Neural progenitor cell (in vitro differentiated cells): ENCODE measurements around the gene CCDC89.

Experiments
- EZH2 ChIP-seq: fragments of 200-600 bp; sonication (generic); IDR thresholded peaks from 2 replicates; pipeline ENCODE4 v1.6.1; 2017; ENCODE audit warnings: antibody characterized with exemption, mild to moderate bottlenecking, moderate library complexity
- TF ChIP-seq, protein P1 (sequence below): fragments of 200-600 bp; sonication (generic); IDR thresholded peaks from 2 replicates; pipeline ENCODE4 v1.5.1; 2017; ENCODE audit warnings: antibody characterized with exemption, mild to moderate bottlenecking

DNA sequence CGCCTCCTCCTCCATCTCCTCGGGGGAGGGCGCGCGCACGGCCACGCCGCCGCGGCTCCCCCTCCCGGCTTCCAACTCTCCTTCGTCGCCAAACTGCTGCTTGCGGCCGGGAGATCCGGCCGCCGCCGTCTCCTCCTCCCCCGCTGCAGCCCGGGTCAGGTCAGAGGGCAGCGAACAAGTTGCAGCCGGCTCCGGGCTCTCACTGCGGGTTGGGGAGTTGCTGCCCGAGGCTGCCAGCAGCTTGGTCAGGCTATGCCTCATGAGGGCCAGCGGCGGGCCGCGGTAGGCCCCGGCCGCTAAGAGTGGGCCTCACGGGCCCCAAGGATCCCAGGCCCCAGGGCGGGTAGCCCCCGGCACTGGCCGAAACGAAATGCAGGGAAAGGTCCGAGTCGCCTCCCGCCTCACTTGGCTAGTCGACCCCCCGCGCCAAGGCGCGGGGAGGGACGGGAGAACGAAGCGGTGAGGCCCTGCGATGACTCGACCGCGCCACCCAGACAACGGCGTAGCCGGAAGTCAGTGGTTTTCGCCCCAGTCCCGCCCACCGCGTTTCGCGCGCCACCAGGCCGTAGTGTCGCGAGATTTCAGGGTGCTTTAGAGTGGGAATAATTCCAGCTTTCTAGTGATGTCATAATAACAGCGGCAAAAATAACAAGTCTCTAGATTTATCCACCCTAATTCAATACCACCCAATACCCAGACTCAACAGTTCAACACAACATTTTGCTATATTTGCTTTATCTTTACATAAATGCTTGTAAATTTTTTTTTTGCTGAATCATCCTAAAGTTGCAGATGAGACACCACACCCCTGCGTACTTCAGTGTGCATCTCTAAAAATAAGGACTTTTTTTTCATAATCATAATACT, 21.1 kb downstream of the CCDC89 start, which contains the start of gene CREBZF:
- TF ChIP-seq, protein P1, sequence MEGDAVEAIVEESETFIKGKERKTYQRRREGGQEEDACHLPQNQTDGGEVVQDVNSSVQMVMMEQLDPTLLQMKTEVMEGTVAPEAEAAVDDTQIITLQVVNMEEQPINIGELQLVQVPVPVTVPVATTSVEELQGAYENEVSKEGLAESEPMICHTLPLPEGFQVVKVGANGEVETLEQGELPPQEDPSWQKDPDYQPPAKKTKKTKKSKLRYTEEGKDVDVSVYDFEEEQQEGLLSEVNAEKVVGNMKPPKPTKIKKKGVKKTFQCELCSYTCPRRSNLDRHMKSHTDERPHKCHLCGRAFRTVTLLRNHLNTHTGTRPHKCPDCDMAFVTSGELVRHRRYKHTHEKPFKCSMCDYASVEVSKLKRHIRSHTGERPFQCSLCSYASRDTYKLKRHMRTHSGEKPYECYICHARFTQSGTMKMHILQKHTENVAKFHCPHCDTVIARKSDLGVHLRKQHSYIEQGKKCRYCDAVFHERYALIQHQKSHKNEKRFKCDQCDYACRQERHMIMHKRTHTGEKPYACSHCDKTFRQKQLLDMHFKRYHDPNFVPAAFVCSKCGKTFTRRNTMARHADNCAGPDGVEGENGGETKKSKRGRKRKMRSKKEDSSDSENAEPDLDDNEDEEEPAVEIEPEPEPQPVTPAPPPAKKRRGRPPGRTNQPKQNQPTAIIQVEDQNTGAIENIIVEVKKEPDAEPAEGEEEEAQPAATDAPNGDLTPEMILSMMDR = no peak
- TF ChIP-seq EZH2 = no peak
